ENCODE results near the gene RNF181. TPM values are rescaled to one million over a fixed set of nuclear protein-coding genes. Genes with fewer than 3 reads are reported as not detected.

The RNF181 gene
- total and polyA plus RNA-seq, 2 of the 8 experiments (the other 6 are each of a cell fraction or from before 2014, with no cell fraction given) = 97.2 to 514 TPM

- Histone ChIP-seq H3K79me2 (ENCODE audit: control insufficient read depth in 1 of 2, insufficient read depth in 2 of 2, low read length in 2 of 2) (peaks cover 0 to 7% of the 10 kb centered on the region in 2 experiments; a peak in 1 of 4 replicates), H2BK20ac (ENCODE audit: low read length) (no peak within 1 kb of the TSS), H3K14ac (ENCODE audit: insufficient read length) (no peak within 1 kb of the TSS), H3K4ac (replicated peaks; ENCODE audit: insufficient read length, low read depth, low read length) (peak within 1 kb of the TSS; percentile 75), H3K79me1 (ENCODE audit: low read depth, low read length) (peaks cover 7% of the 10 kb centered on the region), H4K8ac (ENCODE audit: extremely low read depth, insufficient read depth, low read length) (peak within 1 kb of the TSS; percentile 87), H2AK5ac (ENCODE audit: low read depth, low read length) (peak within 1 kb of the TSS; percentile 17; the same call in 1 of the 2 replicates), H2BK5ac (ENCODE audit: low read depth, low read length) (peak within 1 kb of the TSS; percentile 89), H3K18ac (ENCODE audit: extremely low read depth, low read length) (peak within 1 kb of the TSS; percentile 78), H3K23ac (ENCODE audit: insufficient read length) (no peak within 1 kb of the TSS), H3K4me2 (ENCODE audit: insufficient read depth in 1 of 2, low read depth in 2 of 2, low read length in 2 of 2) (peak within 1 kb of the TSS; percentile 71 to 89), H2BK120ac (replicated peaks; ENCODE audit: low read depth, low read length) (no peak within 1 kb of the TSS), H2BK12ac (ENCODE audit: low read depth, low read length) (no peak within 1 kb of the TSS), H3K4me3 (ENCODE audit: extremely low read depth in 1 of 4, insufficient read depth in 2 of 4, low read depth in 3 of 4, low read length in 4 of 4) (peak within 1 kb of the TSS; percentile 62 to 89 (median 82)), H3K36me3 (ENCODE audit: control insufficient read depth in 2 of 4, insufficient read depth in 4 of 4, low read length in 3 of 4) (peaks cover under 1 to 15% (median 3%) of the 10 kb centered on the region in 4 experiments; a peak in 4 of 8 replicates), H3K23me2 (ENCODE audit: low read depth, low read length) (peaks cover 12% of the 10 kb centered on the region), H4K5ac (ENCODE audit: insufficient read length, low read depth, low read length) (peak within 1 kb of the TSS; percentile 77), H3K4me1 (replicated peaks in 1 of 4; ENCODE audit: control insufficient read depth in 3 of 4, insufficient read depth in 4 of 4, low read length in 3 of 4) (peaks cover 0 to 5% (median 2%) of the 10 kb centered on the region in 4 experiments; a peak in 5 of 7 replicates), H2BK15ac (ENCODE audit: low read length) (no peak within 1 kb of the TSS), H3K27ac (ENCODE audit: low read depth, low read length) (peak within 1 kb of the TSS; percentile 20; the same call in 1 of the 2 replicates), H3K27me3 (replicated peaks in 1 of 4; ENCODE audit: control insufficient read depth in 3 of 4, extremely low read depth in 1 of 4, insufficient read depth in 3 of 4, low read length in 3 of 4) (no peaks in the 10 kb centered on the region), H4K20me1 (replicated peaks in 1 of 2; ENCODE audit: control insufficient read depth in 1 of 2, insufficient read depth in 2 of 2, low read length in 2 of 2) (peaks cover 0 to 10% of the 10 kb centered on the region in 2 experiments), H3K56ac (replicated peaks; ENCODE audit: insufficient read length, low read depth, low read length) (peak within 1 kb of the TSS; percentile 42), H3K9ac (replicated peaks in 1 of 4; ENCODE audit: extremely low read depth in 1 of 4, low read depth in 3 of 4, low read length in 3 of 4) (peak within 1 kb of the TSS; percentile 58 to 72 (median 68)), H4K91ac (replicated peaks; ENCODE audit: insufficient read length, low read length) (peak within 1 kb of the TSS; percentile 56), H2AFZ (ENCODE audit: low read length) (peak within 1 kb of the TSS; percentile 56; the same call in 1 of the 2 replicates), H3K9me3 (ENCODE audit: insufficient read depth in 2 of 2, low read depth in 1 of 2, low read length in 1 of 2) (no peaks in the 10 kb centered on the region)
- 3% methylated on average over 52 of the region's 73 CpGs; no CpG with 5 or more reads in 1 of the 2 experiments for WGBS, 2 experiments (ENCODE audit: extremely low coverage in 1 of 2, insufficient coverage in 1 of 2, insufficient read length in 1 of 2, insufficient replicate concordance in 2 of 2, low coverage in 1 of 2, low lambda C conversion rate in 2 of 2, missing lambda C conversion rate in 1 of 2)
- DNase-seq (ENCODE audit: low read depth in 1 of 2, low spot score in 2 of 2) (peak; percentile 54 to 91), FAIRE-seq (no peak)
- ChIA-PET POLR2A (ENCODE audit: partially characterized antibody) (interaction anchor here (0.6 to 7.9 kb wide), 13 partner anchors 7 to 232 kb away, joined by 3 to 95 read pairs (median 8); partner anchors contain the start of genes C2orf68, GGCX, MAT2A and RNF181), CTCF (ENCODE audit: partially characterized antibody) (interaction anchor here (0.7 to 1.1 kb wide), 5 partner anchors 8 to 188 kb away, joined by 3 to 4 read pairs (median 3); no protein-coding TSS in a partner anchor)
- TF ChIP-seq SUZ12 (IDR thresholded peaks at IDR 0.05; ENCODE audit: low read length) (no peak), KDM4A (IDR thresholded peaks at IDR 0.05; ENCODE audit: low read depth, low read length, severe bottlenecking) (peak; percentile 59), MAX (IDR thresholded peaks at IDR 0.05) (peak; percentile 79), POLR2A (IDR thresholded peaks at IDR 0.05; ENCODE audit: control extremely low read depth in 1 of 2, low read depth in 2 of 2, low read length in 2 of 2) (peak; percentile 19 to 51), RAD21 (IDR thresholded peaks at IDR 0.05 in 1 of 2, conservative IDR thresholded peaks at IDR 0.05 in 1 of 2; ENCODE audit: low read depth in 2 of 2, low read length in 2 of 2) (peak in 1 of 2 experiments; percentile 7; a peak in 1 of 4 replicates), EZH2 (IDR thresholded peaks at IDR 0.05; ENCODE audit: low read depth, low read length, severe bottlenecking) (no peak), CTCF (IDR thresholded peaks at IDR 0.05; ENCODE audit: control extremely low read depth in 1 of 3, insufficient read depth in 1 of 3, low read depth in 1 of 3, low read length in 3 of 3) (peak; percentile 11 to 23 (median 14); a peak in 3 of 4 replicates)
Measured at GRCh38 chr2:85602476-85603234, 7.1 kb downstream of the RNF181 start, which contains the start of gene TMEM150A. Gene TMEM150A (minus strand): TSS chr2:85602698. CDS start chr2:85601948, 750 bp downstream.

Measured in H1 (cell line).